Measurements from ENCODE around the gene SH3PXD2A.
A peak's percentile ranks its signal among the peaks of the same experiment; 100 is the strongest.

SH3PXD2A gene

GRCh38 chr10:103582331-103583123 lies 272.8 kb downstream of the SH3PXD2A start:
- no peak for DNase-seq (ENCODE audit: low read depth in 2 of 2)

GRCh38 chr10:103581499-103581898 lies 273.9 kb downstream of the SH3PXD2A start:
- DNase-seq (ENCODE audit: low read depth in 2 of 2): no peak

- DNase-seq (ENCODE audit: low read depth in 2 of 2): no peak
Measured at GRCh38 chr10:103580430-103580829, 274.9 kb downstream of the SH3PXD2A start.

- no peak for DNase-seq (ENCODE audit: low read depth in 2 of 2)
Measured at GRCh38 chr10:103580011-103580410, 275.4 kb downstream of the SH3PXD2A start.

GRCh38 chr10:103578782-103579382 lies 276.5 kb downstream of the SH3PXD2A start:
- no peak for DNase-seq (ENCODE audit: low read depth in 2 of 2)

GRCh38 chr10:103576862-103577261 lies 278.5 kb downstream of the SH3PXD2A start:
- DNase-seq (ENCODE audit: low read depth in 2 of 2): no peak

GRCh38 chr10:103576076-103576471 lies 279.3 kb downstream of the SH3PXD2A start:
- no peak for DNase-seq (ENCODE audit: low read depth in 2 of 2)

GRCh38 chr10:103575416-103576075 lies 279.8 kb downstream of the SH3PXD2A start:
- DNase-seq (ENCODE audit: low read depth in 2 of 2): no peak

- no peak for DNase-seq (ENCODE audit: low read depth in 2 of 2)
Measured at GRCh38 chr10:103574097-103575061, 281.0 kb downstream of the SH3PXD2A start.

- no peak for DNase-seq (ENCODE audit: low read depth in 2 of 2)
Measured at GRCh38 chr10:103573205-103573487, 282.2 kb downstream of the SH3PXD2A start.

- DNase-seq (ENCODE audit: low read depth in 2 of 2): no peak
Measured at GRCh38 chr10:103572347-103573204, 282.8 kb downstream of the SH3PXD2A start.

- DNase-seq (ENCODE audit: low read depth in 2 of 2): no peak
Measured at GRCh38 chr10:103571656-103571975, 283.8 kb downstream of the SH3PXD2A start.

- DNase-seq (ENCODE audit: low read depth in 2 of 2): no peak
Measured at GRCh38 chr10:103570844-103571655, 284.3 kb downstream of the SH3PXD2A start.

GRCh38 chr10:103569896-103570295 lies 285.5 kb downstream of the SH3PXD2A start:
- DNase-seq (ENCODE audit: low read depth in 2 of 2): no peak

- DNase-seq (ENCODE audit: low read depth in 2 of 2): no peak
Measured at GRCh38 chr10:103568505-103568904, 286.9 kb downstream of the SH3PXD2A start.

GRCh38 chr10:103566536-103566935 lies 288.8 kb downstream of the SH3PXD2A start:
- no peak for DNase-seq (ENCODE audit: low read depth in 2 of 2)

- peak; percentile 50 to 53 for DNase-seq (ENCODE audit: low read depth in 2 of 2)
Measured at GRCh38 chr10:103564776-103565520, 290.4 kb downstream of the SH3PXD2A start.

GRCh38 chr10:103564116-103564501 lies 291.3 kb downstream of the SH3PXD2A start:
- no peak for DNase-seq (ENCODE audit: low read depth in 2 of 2)
